ENCODE data around the gene AP2B1. TPM values are rescaled to one million over a fixed set of nuclear protein-coding genes. Genes with fewer than 3 reads are reported as not detected.

Gene AP2B1
- total RNA-seq, 2 donors from 2014 or later, result 44.5 to 68.3 TPM

- Histone ChIP-seq H3K27me3 (replicated peaks; ENCODE audit: insufficient read depth) (no peaks in the 10 kb centered on the region), H3K4me1 (ENCODE audit: control insufficient read depth in 1 of 2, low read depth in 2 of 2) (peaks cover 42 to 67% of the 10 kb centered on the region in 2 donors), H3K4me3 (no peak overlapping the region), H3K9me3 (no peaks in the 10 kb centered on the region), H3K27ac (peak overlapping the region; percentile 21 to 84), H3K36me3 (no peaks in the 10 kb centered on the region)
- DNase-seq (ENCODE audit: low spot score) (no peak), ATAC-seq (ENCODE audit: insufficient number of reproducible peaks, low FRiP score, low read depth) (no peak)
- TF ChIP-seq CTCF (IDR thresholded peaks at IDR 0.05), result no peak
Measured at GRCh38 chr17:35715416-35715815, 128.3 kb downstream of the AP2B1 start.

- H3K27ac ChIP-seq, result peak overlapping the region; percentile 76 to 84
- H3K36me3 ChIP-seq, result no peaks in the 10 kb centered on the region
- TF ChIP-seq CTCF (IDR thresholded peaks at IDR 0.05), result no peak
- H3K4me3 ChIP-seq, result no peak overlapping the region
- H3K27me3 ChIP-seq (replicated peaks; ENCODE audit: insufficient read depth), result no peaks in the 10 kb centered on the region
- ATAC-seq (ENCODE audit: insufficient number of reproducible peaks, low FRiP score, low read depth), result no peak
- no peak for DNase-seq (ENCODE audit: low spot score)
- H3K9me3 ChIP-seq, result no peaks in the 10 kb centered on the region
- peaks cover 42 to 67% of the 10 kb centered on the region in 2 donors for H3K4me1 ChIP-seq (ENCODE audit: control insufficient read depth in 1 of 2, low read depth in 2 of 2)
Measured at GRCh38 chr17:35716173-35716572, 129.1 kb downstream of the AP2B1 start.

GRCh38 chr17:35716897-35717465, 129.9 kb downstream of the AP2B1 start:
- Histone ChIP-seq H3K27ac (peak overlapping the region; percentile 76 to 84), H3K4me3 (no peak overlapping the region), H3K4me1 (ENCODE audit: control insufficient read depth in 1 of 2, low read depth in 2 of 2) (peaks cover 41 to 62% of the 10 kb centered on the region in 2 donors), H3K9me3 (no peaks in the 10 kb centered on the region), H3K36me3 (no peaks in the 10 kb centered on the region), H3K27me3 (replicated peaks; ENCODE audit: insufficient read depth) (no peaks in the 10 kb centered on the region)
- ATAC-seq (ENCODE audit: insufficient number of reproducible peaks, low FRiP score, low read depth), result peak; percentile 68
- TF ChIP-seq CTCF (IDR thresholded peaks at IDR 0.05), result no peak
- no peak for DNase-seq (ENCODE audit: low spot score)

- no peak overlapping the region for H3K4me3 ChIP-seq
- no peak for ATAC-seq (ENCODE audit: insufficient number of reproducible peaks, low FRiP score, low read depth)
- no peak for TF ChIP-seq CTCF (IDR thresholded peaks at IDR 0.05)
- H3K36me3 ChIP-seq, result no peaks in the 10 kb centered on the region
- peak overlapping the region; percentile 76 to 84 for H3K27ac ChIP-seq
- no peaks in the 10 kb centered on the region for H3K27me3 ChIP-seq (replicated peaks; ENCODE audit: insufficient read depth)
- H3K9me3 ChIP-seq, result no peaks in the 10 kb centered on the region
- peaks cover 37 to 57% of the 10 kb centered on the region in 2 donors for H3K4me1 ChIP-seq (ENCODE audit: control insufficient read depth in 1 of 2, low read depth in 2 of 2)
- DNase-seq (ENCODE audit: low spot score), result no peak
Measured at GRCh38 chr17:35717475-35717874, 130.4 kb downstream of the AP2B1 start.

- ATAC-seq (ENCODE audit: insufficient number of reproducible peaks, low FRiP score, low read depth), result no peak
- Histone ChIP-seq H3K27me3 (replicated peaks; ENCODE audit: insufficient read depth) (no peaks in the 10 kb centered on the region), H3K9me3 (no peaks in the 10 kb centered on the region), H3K27ac (no peak overlapping the region), H3K36me3 (peaks cover 18% of the 10 kb centered on the region), H3K4me1 (ENCODE audit: control insufficient read depth in 1 of 2, low read depth in 2 of 2) (peaks cover 0 to 18% of the 10 kb centered on the region in 2 donors), H3K4me3 (no peak overlapping the region)
- TF ChIP-seq CTCF (IDR thresholded peaks at IDR 0.05), result no peak
- no peak for DNase-seq (ENCODE audit: low spot score)
Measured at GRCh38 chr17:35723735-35724134, 136.6 kb downstream of the AP2B1 start.

Measured in thoracic aorta (tissue), 2 donors.